Fibroblast of mammary gland (primary cell): Measurements from ENCODE around the gene APBB2.

Experiments
- DNase-seq: peaks from one replicate; pipeline ENCODE4 v3.0.0-alpha.2; 2010; ENCODE audit warnings: low read depth
- H3K4me3 ChIP-seq: 2 replicates; pipeline ENCODE4 v1.5.1; 2011; ENCODE audit warnings: low read depth, mild to moderate bottlenecking, low read length, moderate library complexity; ENCODE audit not compliant: control insufficient read depth
- CTCF ChIP-seq: conservative IDR thresholded peaks from 2 replicates; pipeline ENCODE4 v1.5.1; 2011; ENCODE audit warnings: low read depth, low read length, inconsistent platforms; ENCODE audit not compliant: control insufficient read depth, insufficient read depth

The APBB2 gene

GRCh38 chr4:41146196-41146595 lies 68.1 kb downstream of the APBB2 start:
- no peak for TF ChIP-seq CTCF
- DNase-seq = no peak
- no peak overlapping the region for H3K4me3 ChIP-seq

GRCh38 chr4:41145571-41146078 lies 68.7 kb downstream of the APBB2 start:
- DNase-seq = peak; percentile 71
- no peak for TF ChIP-seq CTCF
- H3K4me3 ChIP-seq = no peak overlapping the region

GRCh38 chr4:41144812-41145211 lies 69.5 kb downstream of the APBB2 start:
- DNase-seq = peak; percentile 34
- H3K4me3 ChIP-seq = no peak overlapping the region
- TF ChIP-seq CTCF = no peak

- no peak for TF ChIP-seq CTCF
- DNase-seq = no peak
Measured at GRCh38 chr4:41144040-41144379, 70.3 kb downstream of the APBB2 start.

GRCh38 chr4:41143311-41144039 lies 70.9 kb downstream of the APBB2 start:
- peak overlapping the region; percentile 19 for H3K4me3 ChIP-seq
- no peak for TF ChIP-seq CTCF
- DNase-seq = peak; percentile 96

More at GRCh38 chr4:41144040-41144379, 70.3 kb downstream of the APBB2 start:
- H3K4me3 ChIP-seq = no peak overlapping the region

- peak; percentile 67 for DNase-seq
- H3K4me3 ChIP-seq = no peak overlapping the region
- no peak for TF ChIP-seq CTCF
Measured at GRCh38 chr4:41142376-41143310, 71.7 kb downstream of the APBB2 start.
